GM12874 (cell line): Measurements from ENCODE around the gene IFITM1.

Experiments used
- CTCF ChIP-seq: IDR thresholded peaks from 2 replicates; pipeline ENCODE4 v1.5.1; 2011; ENCODE audit warnings: low read depth, mild to moderate bottlenecking, control low read depth, low read length, moderate library complexity; ENCODE audit not compliant: insufficient read depth

Gene IFITM1

GRCh38 chr11:316031-316701 is 2.3 kb downstream of the IFITM1 start:
- no peak for TF ChIP-seq CTCF

- no peak for TF ChIP-seq CTCF
Observed at GRCh38 chr11:316891-317301, 3.1 kb downstream of the IFITM1 start.

GRCh38 chr11:324156-324555 is 10.3 kb downstream of the IFITM1 start:
- no peak for TF ChIP-seq CTCF

GRCh38 chr11:325796-326591 is 12.2 kb downstream of the IFITM1 start:
- TF ChIP-seq CTCF: no peak

GRCh38 chr11:326592-326841 is 12.7 kb downstream of the IFITM1 start:
- TF ChIP-seq CTCF: no peak

- TF ChIP-seq CTCF: no peak
Observed at GRCh38 chr11:326842-327580, 13.2 kb downstream of the IFITM1 start.

- no peak for TF ChIP-seq CTCF
Observed at GRCh38 chr11:327581-327923, 13.7 kb downstream of the IFITM1 start.
